Stimulated activated CD4-positive, alpha-beta T cell treated with anti-CD3 and anti-CD28 coated beads, Interleukin-15, amount 100 ng/mL, for 1 hour (primary cell): ENCODE measurements around the gene COQ3.

Experiments used
- DNase-seq, 2 donors: peaks; one replicate each; pipeline ENCODE4 v3.0.0-alpha.2; 2020; ENCODE audit warnings: low read depth in 1 of 2, low spot score in 1 of 2

The COQ3 gene

DNA sequence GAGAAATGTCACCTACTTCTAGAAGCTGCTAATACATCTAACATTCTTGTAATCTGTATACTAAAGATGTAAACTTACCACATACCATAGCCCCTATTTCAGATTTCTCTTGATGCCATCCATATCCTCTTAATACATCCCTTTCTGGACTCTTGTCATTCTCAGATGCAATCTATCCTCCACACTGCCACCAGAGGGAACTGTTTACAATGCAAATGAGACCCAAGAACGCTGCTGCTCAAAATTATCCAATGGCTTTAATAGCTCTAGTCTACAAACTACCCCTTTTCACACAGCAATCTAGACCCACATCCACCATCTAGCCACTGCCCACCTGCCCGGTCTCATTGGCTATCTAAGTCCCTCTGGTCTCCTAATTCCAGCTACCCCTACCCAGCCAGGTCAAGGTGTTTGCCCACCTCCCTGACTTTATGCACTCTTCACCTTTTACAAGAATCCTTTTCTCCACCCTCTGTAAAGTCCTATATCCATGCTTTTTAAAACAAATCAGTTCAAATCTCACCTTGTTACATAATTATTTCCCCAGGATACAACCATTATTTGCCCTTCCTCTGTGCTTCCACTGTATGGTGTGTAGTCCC lies 59.4 kb downstream of the COQ3 start:
- DNase-seq = no peak

DNA sequence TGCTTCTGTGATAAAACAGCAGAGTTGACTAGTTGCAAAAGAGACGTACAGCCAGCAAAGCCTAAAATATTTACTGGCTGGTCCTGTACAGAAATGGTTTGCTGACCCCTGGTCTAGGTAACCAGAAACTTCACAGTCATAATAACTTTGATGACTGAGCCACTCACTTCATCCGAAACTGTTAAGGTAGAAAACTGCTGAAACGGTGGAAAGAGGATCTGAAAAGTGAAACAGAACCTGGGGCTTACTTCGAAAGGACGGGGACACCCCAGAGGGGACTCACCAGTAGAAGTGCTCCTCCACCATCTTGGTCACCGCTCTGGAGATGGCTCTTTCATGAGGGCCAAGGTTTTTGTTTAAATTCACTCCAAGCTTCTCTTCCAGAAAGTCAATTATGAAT lies 60.9 kb downstream of the COQ3 start:
- no peak for DNase-seq

DNA sequence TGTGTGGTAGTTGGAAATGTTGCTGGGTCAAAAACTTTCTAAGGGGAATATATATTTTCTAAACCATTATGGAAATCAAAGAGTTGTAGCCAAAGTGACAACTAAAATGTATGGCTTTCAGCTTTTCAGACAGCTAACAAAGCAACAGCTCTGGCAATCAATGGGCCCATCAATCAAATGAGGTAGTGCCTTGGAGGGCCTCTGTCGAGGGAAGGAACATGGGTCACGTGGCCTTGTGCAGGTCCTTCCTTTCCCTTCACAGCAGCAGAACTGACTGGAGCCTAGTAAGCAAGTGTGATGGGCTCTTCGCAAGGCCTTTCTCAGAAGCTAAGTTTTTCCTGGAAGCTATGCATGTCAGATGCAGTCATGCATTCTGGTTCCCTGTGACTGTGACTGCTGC lies 62.5 kb downstream of the COQ3 start:
- DNase-seq = no peak

DNA sequence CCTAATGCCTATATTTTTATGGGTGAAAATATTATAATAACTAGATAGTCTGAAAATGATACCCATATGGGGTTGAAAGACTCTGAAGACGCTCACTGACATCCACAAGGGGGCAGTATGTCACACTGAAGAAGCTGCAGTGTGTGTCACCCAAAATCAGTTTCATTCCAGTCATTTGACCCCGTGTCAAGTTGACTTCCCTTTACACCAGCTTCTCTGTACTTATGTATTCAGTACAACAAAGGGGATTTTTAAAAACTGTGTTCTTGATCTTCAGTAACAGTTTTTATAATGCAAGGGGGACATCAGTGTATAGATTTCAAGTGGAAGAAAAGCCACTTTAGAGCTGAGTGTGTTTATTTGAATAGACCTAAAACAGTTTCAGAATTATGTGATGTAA lies 63.8 kb downstream of the COQ3 start:
- peak in 1 of 2 donors; percentile 10 for DNase-seq

DNA sequence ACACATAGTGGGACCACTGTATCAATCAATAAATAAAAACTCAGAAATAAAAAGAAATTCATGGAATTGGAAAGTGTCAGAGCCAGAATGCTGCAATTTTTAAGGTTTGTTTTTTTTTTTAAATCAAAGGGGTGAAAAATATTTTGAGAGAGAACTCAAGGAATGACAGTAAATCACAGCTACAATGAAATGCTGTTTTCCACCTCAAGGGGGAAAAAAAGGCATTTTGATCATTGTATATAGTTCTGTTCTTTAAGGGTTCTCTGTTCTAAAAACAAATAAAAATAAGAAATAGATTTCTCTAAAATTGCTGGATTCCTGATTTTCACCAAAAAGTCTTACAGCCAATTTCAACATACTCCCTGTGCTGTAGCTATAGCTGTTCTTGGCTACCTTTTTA lies 69.0 kb downstream of the COQ3 start:
- no peak for DNase-seq
